ENCODE data around the gene MRPL20.
A peak's percentile ranks its signal among the peaks of the same experiment; 100 is the strongest.

Gene MRPL20

DNA sequence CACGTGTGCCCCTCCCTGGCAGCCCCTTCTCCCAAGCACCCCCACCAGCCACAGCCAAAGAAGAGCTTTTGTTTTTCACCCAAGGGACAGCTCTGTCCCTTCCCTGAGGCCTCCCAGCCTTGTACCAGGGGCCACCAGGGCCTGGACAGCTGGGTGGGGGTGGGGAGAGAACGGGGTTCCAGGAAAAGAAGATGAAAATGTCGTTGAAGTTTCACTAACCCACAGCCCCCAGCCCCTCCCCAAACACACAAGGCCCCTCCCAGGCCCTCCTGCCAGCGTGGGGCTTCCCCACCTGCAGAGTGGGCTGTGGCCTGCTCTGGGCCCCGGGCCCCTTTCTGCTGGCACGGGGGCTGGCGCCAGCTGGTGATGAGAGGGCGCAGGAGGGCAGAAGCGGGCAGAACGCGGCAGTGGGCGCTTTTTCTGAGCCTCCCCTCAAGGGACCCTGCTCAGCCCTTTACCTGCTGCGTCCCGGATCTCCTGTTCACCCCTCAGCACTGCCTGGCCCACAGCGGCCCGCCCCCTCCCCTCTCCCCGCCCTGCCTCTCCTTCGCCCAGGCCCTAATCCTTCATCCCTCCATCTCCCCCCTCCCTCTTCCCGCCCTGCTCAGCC, 19.5 kb upstream of the MRPL20 start:
- Histone ChIP-seq H3K9me3 (ENCODE audit: control insufficient read depth in 1 of 2, low read length in 2 of 2) (no peaks in the 10 kb centered on the region), H3K9ac (ENCODE audit: low read depth in 1 of 2, low read length in 2 of 2) (no peak overlapping the region), H3K4me1 (ENCODE audit: control insufficient read depth in 1 of 2, insufficient read depth in 2 of 2, low read length in 2 of 2) (peaks cover 2 to 3% of the 10 kb centered on the region in 2 donors), H3K36me3 (ENCODE audit: control insufficient read depth in 1 of 2, insufficient read depth in 2 of 2, low read length in 2 of 2) (no peaks in the 10 kb centered on the region), H3K27ac (ENCODE audit: low read depth, low read length) (no peak overlapping the region), H3K4me3 (ENCODE audit: low read depth in 1 of 2, low read length in 2 of 2) (no peak overlapping the region), H3K27me3 (ENCODE audit: control insufficient read depth in 1 of 2, insufficient read depth in 2 of 2, low read length in 2 of 2) (peaks cover 5% of the 10 kb centered on the region in 2 donors)

DNA sequence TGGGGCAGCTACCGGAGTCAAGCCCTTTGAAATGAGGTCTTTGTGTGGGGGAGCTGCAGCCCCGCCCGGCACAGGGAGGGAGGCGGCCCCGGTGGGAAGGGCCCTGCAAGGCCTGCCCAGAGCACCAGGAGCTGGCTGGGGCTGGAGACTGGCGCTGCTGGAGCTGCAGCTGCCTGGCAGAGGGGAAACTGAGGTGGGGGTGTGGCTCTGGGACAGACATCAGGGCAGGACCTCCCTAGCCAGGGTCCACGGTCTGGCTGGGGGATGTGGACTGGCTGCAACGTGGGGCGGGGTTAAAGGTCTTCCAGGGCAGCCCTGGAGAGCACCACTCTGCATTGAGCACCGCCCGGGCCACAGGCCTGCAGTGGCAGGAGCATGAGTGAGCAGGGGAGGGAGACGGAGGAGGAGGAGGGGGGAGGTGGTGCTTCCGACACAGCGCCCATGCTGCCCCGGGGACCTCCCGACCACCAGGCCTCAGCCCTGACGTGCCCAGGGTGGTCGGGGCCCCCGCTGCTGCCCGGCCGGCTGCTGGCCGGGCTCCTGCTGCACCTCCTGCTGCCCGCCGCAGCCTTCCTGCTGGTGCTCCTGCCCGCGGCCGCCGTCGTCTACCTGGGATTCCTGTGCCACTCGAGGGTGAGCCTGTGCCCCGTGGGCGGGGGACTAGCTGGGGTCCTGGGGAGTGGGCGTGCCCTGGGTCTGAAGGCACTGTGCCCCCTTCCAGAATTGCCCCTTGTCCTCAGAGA, 18.8 kb upstream of the MRPL20 start:
- H3K4me1 ChIP-seq (ENCODE audit: control insufficient read depth in 1 of 2, insufficient read depth in 2 of 2, low read length in 2 of 2) = no peaks in the 10 kb centered on the region
- H3K36me3 ChIP-seq (ENCODE audit: control insufficient read depth in 1 of 2, insufficient read depth in 2 of 2, low read length in 2 of 2) = no peaks in the 10 kb centered on the region
- H3K27me3 ChIP-seq (ENCODE audit: control insufficient read depth in 1 of 2, insufficient read depth in 2 of 2, low read length in 2 of 2) = peaks cover 5% of the 10 kb centered on the region in 2 donors
- H3K9ac ChIP-seq (ENCODE audit: low read depth in 1 of 2, low read length in 2 of 2) = no peak overlapping the region
- H3K4me3 ChIP-seq (ENCODE audit: low read depth in 1 of 2, low read length in 2 of 2) = no peak overlapping the region
- H3K9me3 ChIP-seq (ENCODE audit: control insufficient read depth in 1 of 2, low read length in 2 of 2) = no peaks in the 10 kb centered on the region
- no peak overlapping the region for H3K27ac ChIP-seq (ENCODE audit: low read depth, low read length)

DNA sequence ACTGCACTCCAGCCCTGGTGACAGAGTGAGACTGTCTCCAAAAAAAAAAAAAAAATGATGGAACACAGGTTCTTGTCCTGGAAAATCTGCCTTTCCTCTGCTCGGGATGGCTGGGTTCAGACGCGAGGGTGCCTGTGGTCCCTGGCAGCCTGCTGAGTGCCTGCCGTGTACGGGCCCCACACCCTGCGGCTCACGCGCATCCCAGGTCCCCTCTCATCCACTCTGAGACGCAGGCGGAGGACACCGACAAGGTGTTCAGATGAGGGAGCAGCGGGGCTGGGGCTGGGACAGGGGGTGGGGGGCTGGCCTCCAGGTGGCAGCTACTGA, 18.3 kb upstream of the MRPL20 start:
- Histone ChIP-seq H3K9ac (ENCODE audit: low read depth in 1 of 2, low read length in 2 of 2) (no peak overlapping the region), H3K4me3 (ENCODE audit: low read depth in 1 of 2, low read length in 2 of 2) (no peak overlapping the region), H3K4me1 (ENCODE audit: control insufficient read depth in 1 of 2, insufficient read depth in 2 of 2, low read length in 2 of 2) (no peaks in the 10 kb centered on the region), H3K27ac (ENCODE audit: low read depth, low read length) (no peak overlapping the region), H3K36me3 (ENCODE audit: control insufficient read depth in 1 of 2, insufficient read depth in 2 of 2, low read length in 2 of 2) (no peaks in the 10 kb centered on the region), H3K9me3 (ENCODE audit: control insufficient read depth in 1 of 2, low read length in 2 of 2) (no peaks in the 10 kb centered on the region), H3K27me3 (ENCODE audit: control insufficient read depth in 1 of 2, insufficient read depth in 2 of 2, low read length in 2 of 2) (peaks cover 5% of the 10 kb centered on the region in 2 donors)

DNA sequence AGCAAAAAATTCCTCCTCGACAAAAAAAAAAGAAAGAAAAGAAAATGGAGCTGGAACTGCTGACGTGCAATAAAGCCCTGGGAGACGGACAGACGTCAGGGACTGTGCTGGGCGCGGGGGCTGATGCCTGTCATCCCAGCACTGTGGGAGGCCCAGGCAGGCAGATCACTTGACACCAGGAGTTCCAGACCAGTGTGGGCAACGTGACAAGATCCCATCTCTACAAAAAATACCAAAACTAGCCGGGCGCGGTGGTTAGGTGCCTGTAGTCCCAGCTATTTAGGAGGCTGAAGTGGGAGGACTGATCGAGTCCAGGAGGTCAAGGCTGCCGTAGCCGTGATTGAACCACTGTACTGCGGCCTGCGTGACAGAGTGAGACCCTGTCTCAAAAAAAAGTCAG, 17.6 kb upstream of the MRPL20 start:
- no peaks in the 10 kb centered on the region for H3K9me3 ChIP-seq (ENCODE audit: control insufficient read depth in 1 of 2, low read length in 2 of 2)
- no peak overlapping the region for H3K4me3 ChIP-seq (ENCODE audit: low read depth in 1 of 2, low read length in 2 of 2)
- H3K27ac ChIP-seq (ENCODE audit: low read depth, low read length) = no peak overlapping the region
- no peaks in the 10 kb centered on the region for H3K4me1 ChIP-seq (ENCODE audit: control insufficient read depth in 1 of 2, insufficient read depth in 2 of 2, low read length in 2 of 2)
- H3K9ac ChIP-seq (ENCODE audit: low read depth in 1 of 2, low read length in 2 of 2) = no peak overlapping the region
- H3K36me3 ChIP-seq (ENCODE audit: control insufficient read depth in 1 of 2, insufficient read depth in 2 of 2, low read length in 2 of 2) = no peaks in the 10 kb centered on the region
- H3K27me3 ChIP-seq (ENCODE audit: control insufficient read depth in 1 of 2, insufficient read depth in 2 of 2, low read length in 2 of 2) = peaks cover 5% of the 10 kb centered on the region in 2 donors

DNA sequence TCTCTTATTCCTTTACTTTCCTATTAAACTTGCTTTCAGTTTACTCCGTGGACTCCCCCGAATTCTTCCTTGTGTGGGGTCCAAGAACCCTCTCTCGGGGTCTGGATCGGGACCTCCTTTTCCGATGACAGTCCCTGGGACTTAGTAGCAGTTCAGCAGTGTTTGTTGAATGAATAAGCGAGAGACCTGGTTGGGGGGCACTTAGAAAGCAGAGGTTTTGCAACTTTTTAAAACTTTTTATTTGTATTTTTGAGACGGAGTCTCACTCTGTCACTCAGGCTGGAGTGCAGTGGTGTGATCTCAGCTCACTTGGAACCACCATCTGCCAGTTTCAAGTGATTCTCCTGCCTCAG, 16.1 kb upstream of the MRPL20 start:
- no peaks in the 10 kb centered on the region for H3K9me3 ChIP-seq (ENCODE audit: control insufficient read depth in 1 of 2, low read length in 2 of 2)
- H3K27ac ChIP-seq (ENCODE audit: low read depth, low read length) = no peak overlapping the region
- H3K27me3 ChIP-seq (ENCODE audit: control insufficient read depth in 1 of 2, insufficient read depth in 2 of 2, low read length in 2 of 2) = peaks cover 3 to 5% of the 10 kb centered on the region in 2 donors
- H3K4me1 ChIP-seq (ENCODE audit: control insufficient read depth in 1 of 2, insufficient read depth in 2 of 2, low read length in 2 of 2) = no peaks in the 10 kb centered on the region
- H3K9ac ChIP-seq (ENCODE audit: low read depth in 1 of 2, low read length in 2 of 2) = no peak overlapping the region
- no peaks in the 10 kb centered on the region for H3K36me3 ChIP-seq (ENCODE audit: control insufficient read depth in 1 of 2, insufficient read depth in 2 of 2, low read length in 2 of 2)
- H3K4me3 ChIP-seq (ENCODE audit: low read depth in 1 of 2, low read length in 2 of 2) = no peak overlapping the region

DNA sequence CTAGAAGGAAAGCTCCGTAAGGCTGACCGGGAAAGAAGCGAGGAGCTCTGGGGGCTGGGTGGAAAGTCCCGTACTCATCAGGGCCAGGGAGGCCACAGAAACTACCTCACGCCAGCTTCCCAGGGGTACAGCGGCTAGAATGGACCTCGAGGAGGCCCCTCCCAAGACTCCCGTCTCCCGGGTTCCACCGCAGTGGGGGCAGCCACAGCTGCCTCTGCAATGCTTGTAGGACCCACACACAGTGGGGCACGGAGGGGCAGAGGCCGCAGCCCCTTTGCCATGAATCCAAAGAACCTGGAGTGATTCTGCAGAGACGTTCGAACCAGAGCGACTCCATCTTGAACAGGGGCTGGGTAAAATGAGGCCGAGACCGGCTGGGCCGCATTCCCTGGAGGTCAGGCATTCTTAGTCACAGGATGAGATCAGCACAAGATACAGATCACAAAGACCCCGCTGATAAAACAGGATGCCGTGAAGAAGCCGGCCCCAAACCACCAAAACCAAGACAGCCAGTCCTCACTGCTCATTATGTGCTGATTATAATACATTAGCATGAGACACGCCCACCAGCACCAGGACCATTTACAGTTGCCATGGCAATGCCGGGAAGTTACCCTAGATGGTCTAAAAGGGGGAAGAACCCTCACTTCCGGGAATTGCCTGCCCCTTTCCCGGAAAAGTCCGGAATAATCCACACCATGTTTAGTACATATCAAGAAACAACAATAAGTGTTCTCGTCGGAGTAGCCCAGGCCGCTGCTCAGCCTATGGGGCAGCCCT, 15.6 kb upstream of the MRPL20 start:
- H3K9me3 ChIP-seq (ENCODE audit: control insufficient read depth in 1 of 2, low read length in 2 of 2) = no peaks in the 10 kb centered on the region
- no peak overlapping the region for H3K27ac ChIP-seq (ENCODE audit: low read depth, low read length)
- H3K4me3 ChIP-seq (ENCODE audit: low read depth in 1 of 2, low read length in 2 of 2) = no peak overlapping the region
- no peaks in the 10 kb centered on the region for H3K4me1 ChIP-seq (ENCODE audit: control insufficient read depth in 1 of 2, insufficient read depth in 2 of 2, low read length in 2 of 2)
- H3K27me3 ChIP-seq (ENCODE audit: control insufficient read depth in 1 of 2, insufficient read depth in 2 of 2, low read length in 2 of 2) = peaks cover 2 to 5% of the 10 kb centered on the region in 2 donors
- no peak overlapping the region for H3K9ac ChIP-seq (ENCODE audit: low read depth in 1 of 2, low read length in 2 of 2)
- H3K36me3 ChIP-seq (ENCODE audit: control insufficient read depth in 1 of 2, insufficient read depth in 2 of 2, low read length in 2 of 2) = no peaks in the 10 kb centered on the region

DNA sequence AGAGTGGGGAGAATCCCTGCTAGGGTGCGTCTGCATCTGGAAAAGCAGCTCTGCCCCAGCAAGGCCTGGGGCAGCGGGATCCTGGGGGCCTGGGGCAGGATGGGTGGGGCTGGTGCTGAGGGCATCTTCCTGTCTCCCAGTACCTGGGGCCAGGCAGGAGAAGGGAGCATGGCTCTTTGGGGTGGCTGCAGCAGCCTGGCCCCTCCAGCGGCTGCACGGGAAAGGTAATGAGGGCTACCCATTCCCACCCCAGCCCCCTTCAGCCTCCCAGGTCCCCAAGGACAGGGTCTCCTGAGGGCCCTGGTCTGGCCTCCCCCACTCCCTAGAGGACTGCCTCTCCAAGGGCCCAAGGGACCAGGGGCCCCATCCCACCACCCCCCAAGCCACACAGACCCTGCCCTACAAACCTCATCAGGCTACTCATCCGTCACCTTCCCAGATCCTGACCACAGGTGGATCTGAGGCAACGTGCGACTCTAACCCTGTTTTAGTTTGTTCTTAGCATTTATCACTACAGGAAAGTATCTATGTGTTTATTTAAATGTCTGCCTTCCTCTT, 14.9 kb upstream of the MRPL20 start:
- Histone ChIP-seq H3K9ac (ENCODE audit: low read depth in 1 of 2, low read length in 2 of 2) (no peak overlapping the region), H3K27ac (ENCODE audit: low read depth, low read length) (no peak overlapping the region)

DNA sequence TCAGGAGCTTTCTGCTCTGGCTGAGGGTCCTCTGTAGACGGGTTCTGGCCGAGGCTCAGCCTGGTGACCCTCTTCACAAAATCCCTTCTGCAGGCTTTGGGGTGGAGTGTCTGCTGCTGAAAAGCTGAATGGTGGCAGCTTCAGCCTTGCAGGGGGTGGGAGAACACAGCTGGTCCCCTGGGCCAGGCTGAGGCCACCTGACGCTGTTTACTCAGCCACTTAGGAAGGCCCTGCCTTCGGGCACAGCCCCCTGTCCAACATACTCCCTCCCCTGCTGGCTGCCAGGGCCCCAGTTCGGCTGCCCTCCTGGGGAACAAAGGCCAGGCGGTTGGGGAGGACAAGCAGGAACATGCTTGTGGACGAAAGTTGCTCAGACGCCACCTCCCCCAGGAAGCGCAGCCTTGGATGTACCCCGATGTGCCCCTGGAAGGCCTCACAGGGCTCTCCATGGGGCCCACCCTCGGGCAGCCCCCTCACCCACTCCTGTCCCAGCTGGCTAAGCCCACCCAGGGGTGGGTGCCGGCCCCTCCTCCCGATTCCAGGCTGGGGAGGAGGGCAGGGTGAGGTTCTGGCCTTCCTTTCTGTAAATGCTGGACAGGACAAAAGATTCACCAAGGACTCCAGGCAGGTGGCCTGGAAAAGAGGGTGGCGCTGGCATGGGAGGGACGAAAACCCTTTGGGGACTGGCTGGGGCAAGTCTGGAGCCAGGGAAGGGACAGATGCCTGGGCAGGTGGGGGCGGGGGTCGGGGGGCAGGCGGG, 14.2 kb upstream of the MRPL20 start, which contains the start of gene ANKRD65:
Gene ANKRD65, minus strand, starts transcription at position 130 of the 760 bp plus-strand sequence. CDS start 271 bp downstream, outside the sequence.
- Histone ChIP-seq H3K27me3 (ENCODE audit: control insufficient read depth in 1 of 2, insufficient read depth in 2 of 2, low read length in 2 of 2) (peaks cover under 1 to 2% of the 10 kb centered on the region in 2 donors), H3K9me3 (ENCODE audit: control insufficient read depth in 1 of 2, low read length in 2 of 2) (no peaks in the 10 kb centered on the region), H3K4me3 (ENCODE audit: low read depth in 1 of 2, low read length in 2 of 2) (no peak within 1 kb of the TSS), H3K9ac (ENCODE audit: low read depth in 1 of 2, low read length in 2 of 2) (no peak within 1 kb of the TSS), H3K36me3 (ENCODE audit: control insufficient read depth in 1 of 2, insufficient read depth in 2 of 2, low read length in 2 of 2) (no peaks in the 10 kb centered on the region), H3K4me1 (ENCODE audit: control insufficient read depth in 1 of 2, insufficient read depth in 2 of 2, low read length in 2 of 2) (no peaks in the 10 kb centered on the region), H3K27ac (ENCODE audit: low read depth, low read length) (peak within 1 kb of the TSS; percentile 6)

More for the DNA sequence above, 14.9 kb upstream of the MRPL20 start:
- Histone ChIP-seq H3K4me1 (ENCODE audit: control insufficient read depth in 1 of 2, insufficient read depth in 2 of 2, low read length in 2 of 2) (no peaks in the 10 kb centered on the region), H3K36me3 (ENCODE audit: control insufficient read depth in 1 of 2, insufficient read depth in 2 of 2, low read length in 2 of 2) (no peaks in the 10 kb centered on the region), H3K9me3 (ENCODE audit: control insufficient read depth in 1 of 2, low read length in 2 of 2) (no peaks in the 10 kb centered on the region), H3K27me3 (ENCODE audit: control insufficient read depth in 1 of 2, insufficient read depth in 2 of 2, low read length in 2 of 2) (peaks cover 2 to 5% of the 10 kb centered on the region in 2 donors), H3K4me3 (ENCODE audit: low read depth in 1 of 2, low read length in 2 of 2) (no peak overlapping the region)

DNA sequence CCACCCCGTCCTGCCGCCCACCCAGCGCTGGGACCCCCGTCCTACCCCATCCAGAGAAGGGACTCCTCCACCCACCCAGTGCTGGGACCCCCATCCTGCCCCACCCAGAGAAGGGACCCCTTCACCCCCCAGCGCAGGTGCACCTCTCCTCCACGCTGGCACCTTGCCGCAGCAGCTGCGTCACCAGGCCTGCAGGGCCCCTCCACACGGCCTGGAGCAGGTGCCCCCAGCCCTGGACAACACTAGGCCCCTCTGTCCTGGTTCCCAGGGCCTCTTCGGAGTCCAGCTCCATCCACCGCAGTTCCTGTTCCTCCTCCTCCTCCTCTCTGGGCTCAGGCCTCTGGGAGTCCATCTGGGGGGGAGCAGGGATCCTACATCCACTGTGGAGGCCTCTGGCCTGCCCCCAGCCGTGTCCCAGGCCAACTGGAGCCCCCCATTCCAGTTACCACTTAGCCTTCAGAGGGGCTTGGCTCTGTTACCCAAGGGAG, 13.6 kb upstream of the MRPL20 start:
- no peaks in the 10 kb centered on the region for H3K36me3 ChIP-seq (ENCODE audit: control insufficient read depth in 1 of 2, insufficient read depth in 2 of 2, low read length in 2 of 2)
- H3K9ac ChIP-seq (ENCODE audit: low read depth in 1 of 2, low read length in 2 of 2) = no peak overlapping the region
- no peaks in the 10 kb centered on the region for H3K4me1 ChIP-seq (ENCODE audit: control insufficient read depth in 1 of 2, insufficient read depth in 2 of 2, low read length in 2 of 2)
- peak overlapping the region; percentile 6 for H3K27ac ChIP-seq (ENCODE audit: low read depth, low read length)
- no peaks in the 10 kb centered on the region for H3K9me3 ChIP-seq (ENCODE audit: control insufficient read depth in 1 of 2, low read length in 2 of 2)
- H3K4me3 ChIP-seq (ENCODE audit: low read depth in 1 of 2, low read length in 2 of 2) = no peak overlapping the region
- peaks cover 0 to 2% of the 10 kb centered on the region in 2 donors for H3K27me3 ChIP-seq (ENCODE audit: control insufficient read depth in 1 of 2, insufficient read depth in 2 of 2, low read length in 2 of 2)
